HG02938 (cell line): ENCODE results near the gene BACH1.

Experiments used
- ATAC-seq: cut with Tn5 transposase; IDR thresholded peaks from one replicate; pipeline ENCODE4 v1.9.1; 2021; ENCODE audit warnings: mild to moderate bottlenecking, moderate library complexity; ENCODE audit not compliant: unreplicated experiment

BACH1 gene

DNA sequence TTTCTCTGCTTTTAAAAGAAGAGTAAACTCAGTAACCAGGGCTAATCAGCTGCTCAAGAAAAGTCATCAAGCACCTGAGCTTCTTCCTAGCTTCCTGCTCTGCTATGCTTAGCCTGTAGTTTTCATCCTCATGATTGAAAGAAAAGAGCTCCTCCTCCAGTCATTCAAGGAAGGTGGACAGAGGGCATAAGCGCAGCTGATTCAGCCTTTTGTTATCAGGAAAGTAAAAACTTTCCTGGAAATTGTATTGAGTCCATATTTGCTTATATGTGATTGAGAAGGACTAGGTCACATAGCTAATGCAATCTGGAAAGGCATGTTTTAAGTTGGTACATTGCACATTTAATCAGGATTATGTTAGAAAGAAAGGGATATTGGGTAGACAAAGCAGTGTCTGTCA, 8.5 kb upstream of the BACH1 start:
- no peak for ATAC-seq

GRCh38 chr21:29293495-29293894, 5.2 kb upstream of the BACH1 start:
- ATAC-seq: peak; percentile 81

DNA sequence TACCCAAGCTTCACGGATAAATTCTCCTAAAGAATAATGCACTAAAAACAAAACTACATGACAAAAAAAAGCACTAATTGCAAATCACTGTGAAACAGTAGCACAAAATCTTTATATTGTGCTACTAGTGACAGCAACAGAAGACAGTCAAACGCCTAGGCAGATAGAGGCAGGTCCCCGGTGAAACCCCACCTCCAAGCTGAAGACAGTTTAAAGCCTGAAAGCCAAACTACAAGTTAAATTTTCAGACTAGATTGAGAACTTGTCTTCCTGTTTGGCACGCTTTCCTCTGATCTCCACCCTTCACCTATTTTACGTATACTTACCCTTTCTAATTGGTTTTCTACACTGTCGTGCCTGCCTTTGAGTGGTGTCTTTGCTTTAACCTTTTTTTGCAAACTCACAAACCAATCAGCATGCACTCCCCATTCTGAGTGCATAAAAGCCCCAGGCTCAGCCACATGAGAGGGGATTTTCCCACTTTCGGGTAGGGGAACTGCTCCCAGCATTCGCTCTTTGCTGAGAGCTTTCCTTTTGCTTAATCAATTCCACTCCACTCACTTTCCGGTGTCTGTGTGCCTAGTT, 3.6 kb upstream of the BACH1 start:
- no peak for ATAC-seq

DNA sequence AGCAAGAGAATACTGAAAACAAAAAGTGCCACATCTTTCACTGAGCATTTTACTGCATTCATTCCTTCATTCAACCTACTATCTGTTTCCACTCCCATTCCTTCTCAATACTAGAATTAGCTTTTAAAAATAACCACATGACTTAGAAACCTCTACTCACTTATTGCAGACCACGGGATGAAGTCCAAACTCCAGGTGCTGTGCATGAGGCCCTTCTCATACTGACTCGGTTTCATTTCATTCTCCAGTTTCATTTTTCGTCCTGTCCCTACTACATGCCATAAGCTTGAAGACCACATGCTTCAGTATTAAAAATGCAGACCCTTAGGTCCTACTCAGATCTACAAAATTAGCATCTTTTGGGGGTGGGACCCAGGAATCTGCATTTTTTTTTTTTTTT, 2.3 kb upstream of the BACH1 start:
- ATAC-seq: no peak

GRCh38 chr21:29297483-29298347, 1.0 kb upstream of the BACH1 start:
- ATAC-seq: no peak

DNA sequence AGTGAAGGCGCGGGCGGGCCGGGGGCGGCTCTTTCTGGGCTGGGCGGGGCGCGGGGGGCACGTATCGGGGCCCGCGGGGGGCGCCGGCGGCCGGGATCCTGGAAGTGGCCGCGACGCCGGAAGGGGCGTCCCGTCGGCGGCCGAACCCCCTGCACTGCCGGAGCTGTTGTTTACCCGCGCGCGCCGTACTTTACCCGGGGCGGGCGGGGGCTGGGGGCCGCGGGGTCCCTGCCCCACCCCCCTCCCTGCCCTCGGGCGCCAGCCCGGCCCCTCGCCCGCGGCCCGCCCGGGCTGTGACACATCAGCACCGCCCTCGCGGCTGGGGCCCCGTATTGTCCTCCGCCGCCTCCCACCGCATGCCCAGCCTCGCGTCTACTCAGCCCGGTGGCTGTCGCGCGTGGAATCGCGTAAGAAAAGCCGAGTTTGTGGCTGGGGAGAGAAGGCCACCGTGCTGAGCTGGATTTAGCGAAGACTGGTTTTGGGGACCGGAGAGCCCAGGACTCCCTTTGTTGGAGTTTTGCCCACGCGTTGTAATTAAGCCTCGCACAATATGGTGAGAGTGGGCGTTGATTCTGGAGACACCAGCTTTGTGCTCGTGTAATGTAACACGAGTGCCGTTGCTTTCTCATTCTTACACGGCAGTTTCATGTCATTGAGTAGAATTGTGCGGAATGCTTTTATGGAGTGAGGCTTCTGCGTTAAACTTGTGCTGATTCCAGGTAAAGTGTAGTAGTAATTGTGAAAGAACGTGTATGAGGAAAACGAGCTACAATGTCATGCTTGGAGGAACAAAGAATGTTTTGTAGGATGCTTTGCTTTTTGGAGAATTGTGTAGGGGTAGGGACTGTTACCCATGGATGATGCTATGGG, 559 bp downstream of the BACH1 start:
- no peak for ATAC-seq

- ATAC-seq: peak; percentile 75
Observed at GRCh38 chr21:29299916-29300806, 1.4 kb downstream of the BACH1 start.

GRCh38 chr21:29300807-29301138, 2.1 kb downstream of the BACH1 start:
- ATAC-seq: no peak

GRCh38 chr21:29301691-29302090, 3.0 kb downstream of the BACH1 start:
- ATAC-seq: no peak

- ATAC-seq: no peak
Observed at GRCh38 chr21:29302359-29302875, 3.7 kb downstream of the BACH1 start.

- no peak for ATAC-seq
Observed at GRCh38 chr21:29303288-29303687, 4.6 kb downstream of the BACH1 start.

- no peak for ATAC-seq
Observed at GRCh38 chr21:29304597-29304996, 5.9 kb downstream of the BACH1 start.

DNA sequence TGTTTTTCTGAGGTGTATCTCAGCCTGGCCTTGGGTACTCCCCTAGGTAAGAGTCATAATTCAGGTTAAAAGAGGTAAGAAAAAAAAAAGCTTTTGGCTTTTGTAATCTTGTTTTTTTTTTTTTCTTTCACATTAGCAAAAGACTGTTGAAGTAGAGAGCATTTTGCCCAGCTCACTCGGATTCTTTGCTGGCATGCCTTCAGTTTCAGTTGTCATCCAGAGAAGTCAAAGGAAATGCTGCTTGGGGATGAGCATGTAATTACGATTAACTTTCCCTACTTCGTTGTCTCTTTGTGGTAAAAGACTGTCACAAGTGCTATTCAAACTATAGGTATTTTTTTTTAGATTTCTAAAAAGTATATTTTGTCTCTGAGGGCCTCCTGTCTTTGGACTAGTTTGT, 6.3 kb downstream of the BACH1 start:
- no peak for ATAC-seq

DNA sequence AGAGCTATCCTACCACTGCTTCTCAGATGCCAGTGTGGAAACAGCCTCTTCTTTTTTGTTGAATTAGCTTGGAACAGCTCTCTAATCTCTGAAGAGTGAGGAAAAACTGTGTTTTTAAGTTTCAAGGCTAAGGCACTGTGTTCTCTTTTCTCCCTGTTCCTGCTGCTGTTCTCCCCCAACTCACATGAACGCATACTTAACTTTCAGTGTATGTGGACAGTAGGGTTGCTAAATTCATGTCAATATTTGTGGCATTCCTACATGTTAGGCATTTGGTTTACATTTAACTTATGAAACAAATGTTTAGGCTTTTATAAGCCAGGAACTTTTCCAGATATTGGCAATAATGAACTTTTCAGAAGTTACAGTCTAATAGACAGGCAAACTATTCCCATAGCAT, 6.8 kb downstream of the BACH1 start:
- ATAC-seq: no peak

DNA sequence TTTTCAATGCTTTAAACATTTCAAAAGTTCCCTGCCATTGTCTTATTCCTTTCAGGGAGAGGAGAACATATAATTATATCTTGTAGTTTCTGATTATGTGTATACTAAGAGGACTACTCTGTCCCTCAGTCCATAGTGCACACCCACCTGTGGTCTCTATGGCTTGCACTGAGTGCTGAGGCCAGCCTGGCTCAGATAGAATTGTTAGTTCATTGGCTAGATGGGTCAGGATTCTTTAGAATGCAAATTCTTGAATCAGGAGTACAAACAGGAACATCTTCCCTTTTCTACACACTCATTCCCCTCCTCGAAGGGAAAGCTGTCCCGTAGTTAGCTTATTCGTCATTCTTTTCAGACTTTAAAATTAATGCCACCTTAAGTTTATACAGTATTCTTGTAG, 8.2 kb downstream of the BACH1 start:
- no peak for ATAC-seq

DNA sequence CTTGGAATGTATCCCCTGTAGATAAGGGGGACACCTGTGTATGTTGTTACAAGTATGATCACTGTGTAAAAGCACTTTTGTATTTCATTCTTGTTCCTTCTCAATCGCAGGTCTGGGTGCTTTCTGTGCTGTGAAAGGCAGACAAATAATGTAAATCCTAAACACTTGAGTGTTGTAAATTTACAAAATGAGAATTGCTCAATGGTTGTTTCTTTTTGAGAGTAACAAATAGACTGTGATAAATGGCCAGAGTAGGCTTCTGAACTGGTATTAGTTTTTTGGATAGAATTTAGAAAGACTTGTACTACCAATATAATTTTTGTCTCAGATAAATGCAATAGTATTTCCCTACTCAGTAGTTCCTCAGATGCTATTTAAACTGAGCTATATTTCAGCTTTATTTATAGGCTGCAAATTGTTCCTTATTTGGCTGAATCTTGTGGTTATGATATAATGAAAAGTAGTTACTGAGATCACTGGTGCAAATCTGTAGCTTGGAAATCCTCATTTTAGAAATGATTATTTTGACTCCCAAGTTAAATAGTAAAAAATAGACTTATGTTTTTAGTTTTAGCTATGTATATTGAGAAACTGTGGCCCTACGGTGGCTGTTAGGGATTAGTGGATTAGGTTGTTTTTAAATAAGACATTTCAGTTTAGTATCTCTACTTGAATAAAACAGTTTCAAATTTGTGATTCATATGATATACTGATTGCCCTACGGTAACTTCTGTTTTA, 9.2 kb downstream of the BACH1 start:
- no peak for ATAC-seq

DNA sequence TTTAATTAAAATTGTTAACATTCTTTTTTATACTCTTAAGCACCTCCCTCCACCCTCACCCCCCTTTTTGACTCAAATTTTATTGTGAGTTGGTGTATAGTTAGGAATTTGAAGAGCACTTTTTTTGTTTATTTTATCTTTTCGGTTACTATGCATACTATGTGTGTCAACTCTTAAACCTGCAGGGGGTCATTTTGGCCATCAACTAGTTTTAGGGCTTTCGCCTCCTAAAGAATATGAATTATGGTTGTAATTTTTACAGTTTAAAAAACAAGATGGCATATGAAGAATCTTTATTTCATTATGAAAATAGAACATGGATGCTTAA, 9.7 kb downstream of the BACH1 start:
- ATAC-seq: no peak

DNA sequence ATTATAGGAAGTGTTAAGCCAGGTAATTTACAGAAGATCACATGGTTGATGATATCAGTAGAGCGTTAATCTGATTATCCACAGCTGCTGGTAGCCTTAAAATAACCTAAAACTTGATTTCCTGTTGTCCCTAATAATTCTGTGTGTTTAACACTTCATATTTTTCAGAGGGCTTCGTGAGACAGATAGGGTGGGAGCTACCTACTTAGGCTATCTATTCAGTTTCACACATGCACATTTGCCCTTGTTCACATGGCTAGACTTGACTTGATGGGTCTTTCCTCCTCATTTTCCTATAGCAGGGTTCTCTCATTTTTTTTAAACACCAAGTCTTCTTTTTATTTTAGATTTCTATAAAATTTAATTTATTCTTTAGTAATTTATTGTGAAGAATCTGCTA, 11.0 kb downstream of the BACH1 start:
- no peak for ATAC-seq

GRCh38 chr21:29311802-29312201, 13.1 kb downstream of the BACH1 start:
- ATAC-seq: no peak

DNA sequence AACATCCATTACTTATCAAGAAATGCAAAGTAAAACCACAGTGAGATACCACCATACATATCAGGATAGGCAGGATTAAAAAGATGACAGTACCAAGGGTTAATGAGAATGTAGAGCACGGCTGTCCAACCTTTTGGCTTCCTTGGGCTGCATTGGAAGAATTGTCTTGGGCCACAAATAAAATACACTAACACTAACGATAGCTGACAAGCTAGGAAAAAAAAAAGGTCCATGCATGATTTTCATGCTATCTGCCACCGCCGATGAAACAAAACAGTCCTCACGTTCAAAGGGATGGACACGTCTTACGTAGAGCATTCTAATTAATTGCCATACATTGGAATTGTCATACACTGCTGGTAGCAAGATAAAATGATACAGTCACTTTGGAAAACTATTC, 14.3 kb downstream of the BACH1 start:
- ATAC-seq: no peak
